Prostate gland (tissue), 2 donors: ENCODE results near the gene PCDH9.

Experiments used
- CTCF ChIP-seq, 4 experiments: fragments of 200-600 bp in 2 of 4; fragments of 450-650 bp in 2 of 4; sonication (generic) in 2 of 4; IDR thresholded peaks; 1 replicate in 3 of 4; 2 replicates in 1 of 4; pipeline ENCODE4 v1.5.1; 2016 to 2019; ENCODE audit warnings: antibody characterized with exemption in 4 of 4, mild to moderate bottlenecking in 2 of 4, moderate library complexity in 2 of 4
- POLR2A ChIP-seq: fragments of 450-650 bp; IDR thresholded peaks from one replicate; pipeline ENCODE4 v1.6.1; 2016; ENCODE audit warnings: antibody characterized with exemption, mild to moderate bottlenecking
- POLR2AphosphoS5 ChIP-seq: sonication (generic); formaldehyde crosslinking; IDR thresholded peaks from one replicate; pipeline ENCODE4 v1.6.1; 2017; ENCODE audit warnings: antibody characterized with exemption

DNA sequence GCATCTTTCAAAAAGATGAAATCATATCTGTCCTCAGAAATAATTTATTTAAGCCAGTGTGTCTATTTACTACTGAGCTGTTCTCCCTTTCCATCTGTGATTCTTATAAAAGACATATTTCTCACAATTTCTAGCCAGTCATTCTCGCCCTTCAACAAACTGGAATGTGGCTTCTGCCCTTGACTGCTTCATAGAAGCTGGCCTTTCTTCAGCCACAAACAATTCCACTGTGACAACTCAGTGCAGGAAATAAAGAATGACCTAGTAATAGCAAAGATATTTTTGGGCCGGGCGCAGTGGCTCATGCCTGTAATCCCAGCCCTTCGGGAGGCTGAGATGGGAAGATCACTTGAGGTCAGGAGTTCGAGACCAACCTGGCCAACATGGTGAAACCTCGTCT is 655.5 kb downstream of the PCDH9 start:
- no peak for TF ChIP-seq CTCF (IDR thresholded peaks at IDR 0.05)
- no peak for TF ChIP-seq POLR2A
- no peak for TF ChIP-seq POLR2AphosphoS5
